ENCODE results near the gene PABPC3. TPM values are rescaled to one million over a fixed set of nuclear protein-coding genes. Genes with fewer than 3 reads are reported as not detected.

The PABPC3 gene
- total and polyA plus RNA-seq, 2 of the 8 experiments (the other 6 are each of a cell fraction or from before 2014, with no cell fraction given) = 0.18 to 0.48 TPM

GRCh38 chr13:25132751-25133390 is 36.9 kb downstream of the PABPC3 start:
- Histone ChIP-seq H3K9ac (replicated peaks in 1 of 4; ENCODE audit: extremely low read depth in 1 of 4, low read depth in 3 of 4, low read length in 3 of 4) (no peak overlapping the region), H3K23ac (ENCODE audit: insufficient read length) (no peak overlapping the region), H2BK120ac (replicated peaks; ENCODE audit: low read depth, low read length) (peak overlapping the region; percentile 25), H3K56ac (replicated peaks; ENCODE audit: insufficient read length, low read depth, low read length) (no peak overlapping the region), H3K4ac (replicated peaks; ENCODE audit: insufficient read length, low read depth, low read length) (no peak overlapping the region), H3K27me3 (replicated peaks in 1 of 4; ENCODE audit: control insufficient read depth in 3 of 4, extremely low read depth in 1 of 4, insufficient read depth in 3 of 4, low read length in 3 of 4) (no peaks in the 10 kb centered on the region), H4K91ac (replicated peaks; ENCODE audit: insufficient read length, low read length) (no peak overlapping the region), H3K4me1 (replicated peaks in 1 of 4; ENCODE audit: control insufficient read depth in 3 of 4, insufficient read depth in 4 of 4, low read length in 3 of 4) (peaks cover 4 to 26% (median 10%) of the 10 kb centered on the region in 4 experiments; a peak in 6 of 7 replicates), H2AK5ac (ENCODE audit: low read depth, low read length) (no peak overlapping the region), H3K14ac (ENCODE audit: insufficient read length) (no peak overlapping the region), H3K9me3 (ENCODE audit: insufficient read depth in 2 of 2, low read depth in 1 of 2, low read length in 1 of 2) (peaks cover 7% of the 10 kb centered on the region in 2 experiments; a peak in 3 of 4 replicates), H4K20me1 (replicated peaks in 1 of 2; ENCODE audit: control insufficient read depth in 1 of 2, insufficient read depth in 2 of 2, low read length in 2 of 2) (no peaks in the 10 kb centered on the region), H2BK5ac (ENCODE audit: low read depth, low read length) (no peak overlapping the region), H3K79me2 (ENCODE audit: control insufficient read depth in 1 of 2, insufficient read depth in 2 of 2, low read length in 2 of 2) (no peaks in the 10 kb centered on the region), H2BK15ac (ENCODE audit: low read length) (no peak overlapping the region), H4K8ac (ENCODE audit: extremely low read depth, insufficient read depth, low read length) (no peak overlapping the region), H3K4me3 (ENCODE audit: extremely low read depth in 1 of 4, insufficient read depth in 2 of 4, low read depth in 3 of 4, low read length in 4 of 4) (no peak overlapping the region), H2BK20ac (ENCODE audit: low read length) (peak overlapping the region; percentile 13; the same call in 1 of the 2 replicates), H3K36me3 (ENCODE audit: control insufficient read depth in 2 of 4, insufficient read depth in 4 of 4, low read length in 3 of 4) (no peaks in the 10 kb centered on the region; a peak in 1 of 8 replicates), H3K4me2 (ENCODE audit: insufficient read depth in 1 of 2, low read depth in 2 of 2, low read length in 2 of 2) (no peak overlapping the region; a peak in 1 of 4 replicates), H3K18ac (ENCODE audit: extremely low read depth, low read length) (no peak overlapping the region), H4K5ac (ENCODE audit: insufficient read length, low read depth, low read length) (no peak overlapping the region), H3K27ac (ENCODE audit: low read depth, low read length) (no peak overlapping the region), H2BK12ac (ENCODE audit: low read depth, low read length) (peak overlapping the region; percentile 55; the same call in 1 of the 2 replicates), H3K23me2 (ENCODE audit: low read depth, low read length) (no peaks in the 10 kb centered on the region), H3K79me1 (ENCODE audit: low read depth, low read length) (no peaks in the 10 kb centered on the region), H2AFZ (ENCODE audit: low read length) (no peak overlapping the region)
- 87% methylated on average over 5 of the region's 5 CpGs; no CpG with 5 or more reads in 1 of the 2 experiments for WGBS, 2 experiments (ENCODE audit: extremely low coverage in 1 of 2, insufficient coverage in 1 of 2, insufficient read length in 1 of 2, insufficient replicate concordance in 2 of 2, low coverage in 1 of 2, low lambda C conversion rate in 2 of 2, missing lambda C conversion rate in 1 of 2)
- DNase-seq (ENCODE audit: low read depth in 1 of 2, low spot score in 2 of 2) (no peak), FAIRE-seq (no peak)
- CTCF ChIA-PET (ENCODE audit: partially characterized antibody) = interaction anchor here (0.8 to 2.1 kb wide), 5 partner anchors 12 to 96 kb away, joined by 3 to 8 read pairs (median 4); no protein-coding TSS in a partner anchor
- TF ChIP-seq KDM1A (IDR thresholded peaks at IDR 0.05; ENCODE audit: borderline replicate concordance, low read length) (no peak), CTBP2 (IDR thresholded peaks at IDR 0.05; ENCODE audit: borderline replicate concordance, insufficient read depth, insufficient read length, low read length) (no peak), BRCA1 (IDR thresholded peaks at IDR 0.05; ENCODE audit: low read depth, low read length) (no peak), HDAC6 (IDR thresholded peaks at IDR 0.05; ENCODE audit: low read depth, low read length) (no peak), PHF8 (conservative IDR thresholded peaks at IDR 0.05; ENCODE audit: low read depth, low read length) (no peak), HDAC2 (IDR thresholded peaks at IDR 0.05; ENCODE audit: borderline replicate concordance in 1 of 2, low read depth in 2 of 2, low read length in 2 of 2) (no peak), SP2 (IDR thresholded peaks at IDR 0.05; ENCODE audit: low read length) (no peak), FOSL1 (IDR thresholded peaks at IDR 0.05; ENCODE audit: insufficient read depth, low read depth, low read length) (no peak)
- POLR2A ChIA-PET (ENCODE audit: partially characterized antibody) = no interaction called here
